Astrocyte (in vitro differentiated cells and primary cell): ENCODE results near the gene SPTLC2. TPM values are rescaled to one million over a fixed set of nuclear protein-coding genes. Genes with fewer than 3 reads are reported as not detected.
A peak's percentile ranks its signal among the peaks of the same experiment; 100 is the strongest.

Source experiments
- DNase-seq: peaks from one replicate; pipeline ENCODE4 v3.0.0-alpha.2; 2010; ENCODE audit warnings: low read depth
- FAIRE-seq: peaks from 2 replicates; lab custom pipeline; 2011; peaks lifted over from hg19 to GRCh38; lab: Jason Lieb, UNC
- H2AFZ ChIP-seq: 2 replicates; pipeline ENCODE4 v1.6.0; 2012; ENCODE audit warnings: low read depth, low read length, inconsistent platforms
- H3K27ac ChIP-seq: 2 replicates; pipeline ENCODE4 v1.5.1; 2011; ENCODE audit warnings: low read depth, low read length, inconsistent platforms
- H3K27me3 ChIP-seq: 2 replicates; pipeline ENCODE4 v1.6.0; 2011; ENCODE audit warnings: low read length, inconsistent platforms; ENCODE audit not compliant: insufficient read depth
- H3K36me3 ChIP-seq: 2 replicates; pipeline ENCODE4 v1.5.1; 2011; ENCODE audit warnings: low read length, inconsistent platforms; ENCODE audit not compliant: insufficient read depth
- H3K4me1 ChIP-seq: 2 replicates; pipeline ENCODE4 v1.5.1; 2011; ENCODE audit warnings: low read length, inconsistent platforms; ENCODE audit not compliant: insufficient read depth
- H3K4me2 ChIP-seq: 2 replicates; pipeline ENCODE4 v1.6.0; 2012; ENCODE audit warnings: low read length, inconsistent platforms
- H3K4me3 ChIP-seq: 2 replicates; pipeline ENCODE4 v1.5.1; 2011; ENCODE audit warnings: low read depth, mild to moderate bottlenecking, low read length, inconsistent platforms; ENCODE audit not compliant: insufficient read depth
- H3K79me2 ChIP-seq: 2 replicates; pipeline ENCODE4 v1.6.0; 2012; ENCODE audit warnings: mild to moderate bottlenecking, low read length, inconsistent platforms; ENCODE audit not compliant: insufficient read depth
- H3K9ac ChIP-seq: 2 replicates; pipeline ENCODE4 v1.6.0; 2012; ENCODE audit warnings: mild to moderate bottlenecking, low read length, inconsistent platforms
- H3K9me3 ChIP-seq: 2 replicates; pipeline ENCODE4 v1.5.1; 2012; ENCODE audit warnings: low read depth, mild to moderate bottlenecking, low read length, inconsistent platforms; ENCODE audit not compliant: insufficient read depth
- H4K20me1 ChIP-seq: 2 replicates; pipeline ENCODE4 v1.6.0; 2012; ENCODE audit warnings: low read length, inconsistent platforms; ENCODE audit not compliant: insufficient read depth
- H3K27ac Mint-ChIP-seq: one replicate; pipeline ENCODE4 v1.8.0; 2021; ENCODE audit warnings: mild to moderate bottlenecking, mixed read lengths; ENCODE audit not compliant: unreplicated experiment
- H3K27me3 Mint-ChIP-seq: one replicate; pipeline ENCODE4 v1.8.0; 2021; ENCODE audit warnings: low read depth, mixed read lengths; ENCODE audit not compliant: unreplicated experiment
- H3K36me3 Mint-ChIP-seq: one replicate; pipeline ENCODE4 v1.8.0; 2021; ENCODE audit warnings: low read depth, mixed read lengths; ENCODE audit not compliant: unreplicated experiment
- H3K4me1 Mint-ChIP-seq: one replicate; pipeline ENCODE4 v1.8.0; 2021; ENCODE audit warnings: low read depth, mixed read lengths; ENCODE audit not compliant: unreplicated experiment
- H3K4me3 Mint-ChIP-seq: one replicate; pipeline ENCODE4 v1.8.0; 2021; ENCODE audit warnings: mild to moderate bottlenecking, moderate library complexity, mixed read lengths; ENCODE audit not compliant: unreplicated experiment
- H3K9me3 Mint-ChIP-seq: one replicate; pipeline ENCODE4 v1.8.0; 2021; ENCODE audit warnings: mild to moderate bottlenecking, mixed read lengths; ENCODE audit not compliant: unreplicated experiment
- CTCF ChIP-seq: IDR thresholded peaks from 2 replicates; pipeline ENCODE4 v1.5.1; 2011; ENCODE audit warnings: low read depth, mild to moderate bottlenecking, inconsistent platforms, low read length, moderate library complexity; ENCODE audit not compliant: insufficient read depth
- EZH2 ChIP-seq: IDR thresholded peaks from 2 replicates; pipeline ENCODE4 v1.6.1; 2012; ENCODE audit warnings: mild to moderate bottlenecking, low read length, inconsistent platforms; ENCODE audit not compliant: insufficient read depth
- total RNA-seq: library from RNA; stranded (reverse); gene quantifications from 2 replicates; pipeline ENCODE4 v1.2.1, GENCODE V29; 2021

Gene SPTLC2
- total RNA-seq, 1 donor from 2014 or later: 51.2 TPM

GRCh38 chr14:77660754-77661153, 44.3 kb upstream of the SPTLC2 start:
- Histone ChIP-seq H3K27me3 (no peaks in the 10 kb centered on the region), H3K4me1 (peaks cover 3% of the 10 kb centered on the region), H3K79me2 (no peaks in the 10 kb centered on the region), H4K20me1 (no peaks in the 10 kb centered on the region), H3K9me3 (no peaks in the 10 kb centered on the region), H3K4me2 (peak overlapping the region; percentile 64), H3K27ac (no peak overlapping the region), H2AFZ (peak overlapping the region; percentile 16), H3K9ac (no peak overlapping the region), H3K4me3 (peak overlapping the region; percentile 23), H3K36me3 (no peaks in the 10 kb centered on the region)
- no peaks in the 10 kb centered on the region for H3K27me3 Mint-ChIP-seq
- no peak overlapping the region for H3K27ac Mint-ChIP-seq
- no peaks in the 10 kb centered on the region for H3K9me3 Mint-ChIP-seq
- no peak overlapping the region for H3K4me3 Mint-ChIP-seq
- FAIRE-seq (no peak), DNase-seq (peak; percentile 44)
- peaks cover 3% of the 10 kb centered on the region for H3K36me3 Mint-ChIP-seq
- TF ChIP-seq CTCF (no peak), EZH2 (no peak)
- peaks cover 5% of the 10 kb centered on the region for H3K4me1 Mint-ChIP-seq

- Histone ChIP-seq H3K27ac (no peak overlapping the region), H3K4me2 (no peak overlapping the region), H3K36me3 (no peaks in the 10 kb centered on the region), H3K79me2 (no peaks in the 10 kb centered on the region), H3K4me1 (peaks cover 3% of the 10 kb centered on the region), H4K20me1 (no peaks in the 10 kb centered on the region), H3K9ac (no peak overlapping the region), H2AFZ (no peak overlapping the region), H3K9me3 (no peaks in the 10 kb centered on the region), H3K4me3 (no peak overlapping the region), H3K27me3 (no peaks in the 10 kb centered on the region)
- Mint-ChIP-seq H3K36me3 (peaks cover 3% of the 10 kb centered on the region), H3K27ac (no peak overlapping the region), H3K4me3 (no peak overlapping the region), H3K27me3 (no peaks in the 10 kb centered on the region), H3K4me1 (peaks cover 7% of the 10 kb centered on the region), H3K9me3 (no peaks in the 10 kb centered on the region)
- FAIRE-seq (no peak), DNase-seq (no peak)
- TF ChIP-seq CTCF (no peak), EZH2 (no peak)
Observed at GRCh38 chr14:77659831-77660230, 43.4 kb upstream of the SPTLC2 start.

GRCh38 chr14:77657280-77657679, 40.8 kb upstream of the SPTLC2 start:
- peaks cover 3% of the 10 kb centered on the region for H3K36me3 Mint-ChIP-seq
- no peaks in the 10 kb centered on the region for H4K20me1 ChIP-seq
- H3K79me2 ChIP-seq: no peaks in the 10 kb centered on the region
- no peaks in the 10 kb centered on the region for H3K36me3 ChIP-seq
- H3K27ac Mint-ChIP-seq: no peak overlapping the region
- no peak overlapping the region for H3K4me3 ChIP-seq
- H3K9ac ChIP-seq: no peak overlapping the region
- H3K4me2 ChIP-seq: no peak overlapping the region
- TF ChIP-seq EZH2 (no peak), CTCF (no peak)
- H3K27ac ChIP-seq: no peak overlapping the region
- no peak overlapping the region for H2AFZ ChIP-seq
- no peak for DNase-seq
- H3K27me3 Mint-ChIP-seq: no peaks in the 10 kb centered on the region
- H3K9me3 ChIP-seq: no peaks in the 10 kb centered on the region
- no peaks in the 10 kb centered on the region for H3K27me3 ChIP-seq
- H3K4me1 Mint-ChIP-seq: peaks cover 1% of the 10 kb centered on the region
- H3K9me3 Mint-ChIP-seq: no peaks in the 10 kb centered on the region
- FAIRE-seq: no peak
- peaks cover 3% of the 10 kb centered on the region for H3K4me1 ChIP-seq
- no peak overlapping the region for H3K4me3 Mint-ChIP-seq
